ENCODE measurements around the gene TLR10. TPM values are rescaled to one million over a fixed set of nuclear protein-coding genes. Genes with fewer than 3 reads are reported as not detected.
"Not testable (repeated sequence)": the region's sequence is repeated elsewhere in the genome, so short reads cannot be mapped to it uniquely, and the experiment has no call there.

The TLR10 gene
- polyA plus RNA-seq, 3 donors from 2014 or later: 0.55 to 4.5 (median 0.72) TPM

DNA sequence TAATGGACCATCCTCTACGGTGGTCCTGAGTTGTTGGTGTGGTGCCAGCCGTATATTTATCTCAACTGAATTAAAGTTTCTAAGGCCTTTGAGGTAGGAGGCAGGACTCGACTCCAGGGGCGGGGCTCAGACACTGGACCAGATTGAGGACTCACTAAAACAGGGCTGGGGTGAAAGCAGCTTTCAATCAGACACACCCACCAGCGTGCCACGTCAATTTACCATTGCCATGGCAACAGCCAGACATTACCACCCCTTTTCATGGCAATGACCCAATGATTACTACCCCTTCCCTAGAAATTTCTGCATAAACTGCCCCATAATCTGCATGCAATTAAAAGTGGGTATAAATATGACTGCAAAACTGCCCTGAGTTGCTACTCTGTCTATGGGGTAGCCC is 28.5 kb upstream of the TLR10 start:
- DNase-seq: no peak
- peaks cover 0 to 18% (median 0%) of the 10 kb centered on the region in 3 donors for H3K36me3 Mint-ChIP-seq
- no peak overlapping the region for H3K27ac Mint-ChIP-seq
- peaks cover 2 to 4% (median 3%) of the 10 kb centered on the region in 3 donors for H3K27me3 Mint-ChIP-seq (ENCODE audit: low read depth in 3 of 3)
- no peaks in the 10 kb centered on the region for H3K9me3 Mint-ChIP-seq
- H3K4me3 Mint-ChIP-seq: no peak overlapping the region
- H3K4me1 Mint-ChIP-seq: peaks cover 0 to under 1% of the 10 kb centered on the region in 2 donors

DNA sequence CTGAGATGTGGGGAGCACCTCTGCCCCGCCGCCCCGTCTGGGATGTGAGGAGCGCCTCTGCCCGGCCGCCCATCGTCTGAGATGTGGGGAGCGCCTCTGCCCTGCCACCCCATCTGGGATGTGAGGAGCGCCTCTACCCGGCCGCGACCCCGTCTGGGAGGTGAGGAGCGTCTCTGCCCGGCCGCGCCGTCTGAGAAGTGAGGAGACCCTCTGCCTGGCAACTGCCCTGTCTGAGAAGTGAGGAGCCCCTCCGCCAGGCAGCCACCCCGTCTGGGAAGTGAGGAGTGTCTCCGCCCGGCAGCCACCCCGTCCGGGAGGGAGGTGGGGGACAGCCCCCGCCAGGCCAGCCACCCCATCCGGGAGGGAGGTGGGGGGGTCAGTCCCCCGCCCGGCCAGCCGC is 24.7 kb upstream of the TLR10 start:
- H3K27ac Mint-ChIP-seq; H3K9me3 Mint-ChIP-seq; H3K27me3 Mint-ChIP-seq (ENCODE audit: low read depth in 3 of 3); H3K4me3 Mint-ChIP-seq; DNase-seq: not testable (repeated sequence)
- H3K4me1 Mint-ChIP-seq: peaks cover 33 to 38% of the 10 kb centered on the region in 2 donors
- peaks cover 8 to 21% (median 11%) of the 10 kb centered on the region in 3 donors for H3K36me3 Mint-ChIP-seq

DNA sequence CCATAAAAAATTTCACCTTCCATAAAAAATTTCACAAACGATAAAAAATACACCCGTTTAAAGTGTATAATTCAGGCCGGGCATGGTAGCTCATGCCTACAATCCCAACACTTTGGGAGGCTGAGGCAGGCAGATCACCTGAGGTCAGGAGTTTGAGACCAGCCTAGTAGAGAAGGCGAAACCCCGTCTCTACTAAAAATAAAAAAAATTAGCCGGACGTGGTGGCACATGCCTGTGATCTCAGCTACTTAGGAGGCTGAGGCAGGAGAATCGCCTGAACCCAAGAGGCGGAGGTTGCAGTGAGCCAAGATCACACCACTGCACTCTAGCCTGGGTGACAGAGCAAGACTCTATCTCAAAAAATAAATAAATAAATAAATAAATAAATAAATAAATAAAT is 23.5 kb upstream of the TLR10 start:
- DNase-seq; H3K27me3 Mint-ChIP-seq (ENCODE audit: low read depth in 3 of 3): not testable (repeated sequence)
- Mint-ChIP-seq H3K4me3 (peak overlapping the region in 3 of 5 donors; percentile 93 to 96 (median 93)), H3K9me3 (peaks cover 6 to 14% (median 10%) of the 10 kb centered on the region in 6 donors), H3K27ac (peak overlapping the region in 3 of 6 donors; percentile 90 to 96 (median 90)), H3K36me3 (peaks cover 18 to 24% (median 23%) of the 10 kb centered on the region in 3 donors), H3K4me1 (peaks cover 38 to 46% of the 10 kb centered on the region in 2 donors)

DNA sequence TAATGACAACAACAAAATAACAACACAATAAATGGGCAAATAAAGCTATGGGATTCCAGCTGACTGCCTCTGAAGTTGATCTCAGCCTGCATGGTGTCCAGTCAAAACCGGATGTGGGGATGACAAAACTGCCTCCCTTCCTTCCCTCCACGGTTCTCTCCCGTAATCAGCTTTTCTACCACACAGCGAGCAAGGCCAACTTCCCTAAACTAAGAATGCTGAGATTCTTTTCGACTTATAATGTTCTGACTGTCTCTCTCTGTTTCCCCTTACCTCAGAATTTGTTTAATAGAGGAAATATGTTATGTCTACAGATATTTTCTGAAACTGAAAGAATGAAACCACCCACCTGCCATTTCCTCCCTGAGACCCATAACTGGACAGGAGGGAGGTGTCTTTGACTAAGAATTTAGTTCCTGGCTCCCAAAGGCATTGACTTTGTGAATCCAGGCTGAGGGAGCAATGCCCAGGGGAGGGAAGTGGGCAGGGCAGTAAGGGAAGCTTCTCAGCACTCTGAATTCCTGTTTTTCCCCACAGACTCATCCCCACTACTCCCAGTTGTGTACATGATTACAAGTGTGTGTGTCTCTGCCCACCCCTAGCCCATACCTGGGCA is 22.8 kb upstream of the TLR10 start:
- Mint-ChIP-seq H3K9me3 (peaks cover 12 to 20% (median 16%) of the 10 kb centered on the region in 6 donors), H3K27ac (peak overlapping the region; percentile 88 to 97 (median 90)), H3K36me3 (peaks cover 25 to 30% (median 29%) of the 10 kb centered on the region in 3 donors), H3K4me1 (peaks cover 40 to 52% of the 10 kb centered on the region in 2 donors), H3K4me3 (peak overlapping the region; percentile 89 to 96 (median 93)), H3K27me3 (ENCODE audit: low read depth in 3 of 3) (peaks cover 0 to 2% (median 0%) of the 10 kb centered on the region in 3 donors)
- DNase-seq: peak; percentile 23 to 27 (median 24)

DNA sequence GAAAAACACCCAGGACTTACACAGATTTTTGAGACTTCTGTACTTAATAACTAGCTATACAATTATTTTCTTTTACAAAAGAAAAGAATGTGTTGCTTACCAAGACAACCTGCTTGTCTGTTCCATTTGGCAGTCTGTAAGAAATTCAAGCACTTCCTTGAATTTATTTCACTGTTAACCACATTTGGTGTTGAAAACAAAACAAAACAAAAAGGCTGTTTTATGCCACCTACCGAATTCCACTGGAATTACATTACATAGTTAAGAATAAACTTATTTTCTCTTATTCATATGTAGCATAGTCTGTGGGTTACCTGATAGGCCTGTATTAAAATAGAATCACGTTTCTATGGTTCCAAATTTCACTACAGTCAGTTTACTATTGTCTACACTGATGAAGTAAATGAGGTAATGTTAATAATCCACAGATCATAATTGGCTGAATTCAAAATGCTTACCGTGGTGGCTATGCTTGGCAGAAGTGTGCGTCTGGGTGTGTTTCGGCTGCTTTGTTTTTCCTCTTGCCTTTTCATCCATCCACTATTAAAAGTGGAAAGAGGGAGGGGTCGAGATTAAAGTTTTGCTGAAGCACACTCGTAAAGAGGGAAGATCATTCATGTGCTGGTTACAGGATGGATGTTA is 22.0 kb upstream of the TLR10 start, which contains the start of gene TLR1:
Gene TLR1 (minus strand): TSS at position 138 of the 642 bp plus-strand sequence. CDS start 5,960 bp downstream, outside the sequence.
- DNase-seq: peak; percentile 61 to 70 (median 64)
- peaks cover 40 to 52% of the 10 kb centered on the region in 2 donors for H3K4me1 Mint-ChIP-seq
- H3K36me3 Mint-ChIP-seq: peaks cover 33 to 39% (median 38%) of the 10 kb centered on the region in 3 donors
- H3K9me3 Mint-ChIP-seq: peaks cover 17 to 28% (median 24%) of the 10 kb centered on the region in 6 donors
- peak within 1 kb of the TSS; percentile 90 to 99 (median 96) for H3K27ac Mint-ChIP-seq
- H3K4me3 Mint-ChIP-seq: peak within 1 kb of the TSS; percentile 89 to 96 (median 93)
- peaks cover 0 to 2% (median 0%) of the 10 kb centered on the region in 3 donors for H3K27me3 Mint-ChIP-seq (ENCODE audit: low read depth in 3 of 3)

DNA sequence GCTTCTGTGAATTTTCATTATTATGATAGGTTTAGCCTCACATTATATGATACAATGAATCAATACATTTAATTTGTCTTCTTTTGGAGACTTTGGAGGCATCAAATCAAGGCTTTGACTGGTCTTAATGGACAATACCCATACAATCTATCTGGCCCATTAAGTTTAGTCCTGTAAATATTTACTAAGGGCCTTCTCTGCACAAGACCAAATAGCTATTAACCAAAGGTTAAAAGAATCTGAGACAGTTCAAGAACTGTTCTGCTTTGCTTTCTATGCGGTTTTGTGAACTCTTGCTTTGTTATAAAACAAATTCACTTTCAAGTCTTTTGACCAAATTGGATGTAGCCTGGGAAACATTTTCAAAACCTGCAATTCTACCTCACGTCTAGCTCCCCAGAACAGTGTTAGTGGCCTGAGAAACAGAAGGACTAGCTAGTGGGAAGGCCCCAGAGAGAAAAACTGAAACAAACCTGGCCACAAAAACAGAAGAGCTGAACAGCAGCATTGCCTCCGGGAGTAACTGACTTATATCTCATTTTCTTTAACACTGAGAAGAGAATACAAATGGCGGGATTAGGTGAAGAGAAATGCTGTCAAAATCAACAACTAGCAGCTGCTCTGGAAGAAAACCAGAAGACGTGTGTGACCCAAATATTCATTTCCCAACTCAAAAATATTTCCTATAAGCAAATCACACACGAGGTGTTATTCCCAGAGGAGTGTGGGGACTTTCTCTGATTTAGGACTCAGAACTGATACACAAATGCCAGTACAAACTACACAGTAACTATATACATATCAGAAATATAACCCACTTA is 21.3 kb upstream of the TLR10 start:
- Mint-ChIP-seq H3K27me3 (ENCODE audit: low read depth in 3 of 3) (peaks cover 0 to 2% (median 0%) of the 10 kb centered on the region in 3 donors), H3K27ac (peak overlapping the region; percentile 90 to 99 (median 96)), H3K4me3 (peak overlapping the region; percentile 89 to 96 (median 93)), H3K4me1 (peaks cover 40 to 52% of the 10 kb centered on the region in 2 donors), H3K36me3 (peaks cover 41 to 46% (median 45%) of the 10 kb centered on the region in 3 donors), H3K9me3 (peaks cover 17 to 36% (median 31%) of the 10 kb centered on the region in 6 donors)
- peak; percentile 34 to 41 (median 35) for DNase-seq

DNA sequence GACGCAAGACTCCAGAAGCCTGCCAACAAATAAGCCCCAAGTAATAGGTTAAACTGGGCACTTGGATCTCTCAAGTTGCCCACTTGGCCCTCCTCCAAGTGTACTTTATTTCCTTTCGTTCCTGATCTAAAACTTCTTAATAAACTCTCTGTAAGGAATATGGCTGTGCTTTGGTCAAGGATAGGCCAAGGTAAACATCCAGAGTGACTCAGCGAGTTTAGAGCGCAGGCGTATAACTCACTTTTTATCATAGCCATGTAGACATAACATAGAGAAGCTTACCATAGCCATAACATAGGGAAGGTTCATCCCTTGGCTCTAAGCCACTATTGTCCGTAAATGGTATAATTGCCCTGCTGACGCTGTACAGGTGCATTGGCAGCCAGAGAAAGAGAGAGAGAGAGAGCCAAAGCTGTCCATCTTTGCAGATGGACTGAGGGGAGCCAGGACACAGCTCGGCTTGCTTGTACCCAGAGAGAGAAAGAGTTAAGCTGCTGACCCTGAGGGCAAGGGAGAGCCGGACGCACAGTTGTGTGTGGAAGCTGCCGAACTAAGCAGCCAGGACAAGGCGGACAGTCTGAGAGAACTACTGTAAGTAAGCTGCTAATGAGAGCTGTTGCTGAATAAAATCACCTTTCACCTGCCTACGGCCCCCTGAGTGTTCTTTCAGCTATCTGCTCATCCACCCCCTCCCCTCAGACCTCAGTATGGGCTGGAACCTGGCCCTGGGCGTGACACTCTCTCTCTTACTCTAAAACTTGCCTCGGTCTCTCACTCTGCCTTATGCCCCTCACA is 20.0 kb upstream of the TLR10 start:
- Mint-ChIP-seq H3K4me1 (peaks cover 40 to 52% of the 10 kb centered on the region in 2 donors), H3K9me3 (peaks cover 17 to 44% (median 39%) of the 10 kb centered on the region in 6 donors), H3K4me3 (peak overlapping the region; percentile 89 to 96 (median 93)), H3K27me3 (ENCODE audit: low read depth in 3 of 3) (no peaks in the 10 kb centered on the region), H3K36me3 (peaks cover 50 to 59% (median 58%) of the 10 kb centered on the region in 3 donors), H3K27ac (peak overlapping the region in 5 of 6 donors; percentile 50 to 96 (median 61))
- DNase-seq: no peak

DNA sequence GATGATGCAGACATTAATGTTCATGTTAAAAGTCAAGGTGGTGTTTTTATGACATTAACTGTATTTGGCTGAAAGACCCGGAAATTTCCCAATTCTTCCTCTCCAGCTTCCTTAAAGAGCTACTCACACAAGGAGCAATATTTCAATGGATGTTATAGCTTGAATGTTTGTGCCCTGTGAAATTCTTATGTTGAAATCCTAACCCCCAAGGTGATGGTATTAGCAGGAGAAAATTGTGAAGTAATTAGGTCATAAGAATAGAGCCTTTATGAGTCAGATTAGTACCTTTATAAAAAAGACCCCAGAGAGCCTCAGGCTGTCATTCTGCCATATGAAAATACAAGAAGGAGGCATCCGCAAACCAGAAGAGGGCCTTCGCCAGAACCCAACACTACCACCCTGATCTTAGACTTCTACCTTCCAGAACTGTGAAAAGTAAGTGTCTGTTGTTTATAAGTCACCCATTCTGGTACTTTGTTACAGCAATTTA is 18.2 kb upstream of the TLR10 start:
- peak overlapping the region in 1 of 6 donors; percentile 21 for H3K27ac Mint-ChIP-seq
- peaks cover 29 to 61% (median 53%) of the 10 kb centered on the region in 6 donors for H3K9me3 Mint-ChIP-seq
- H3K36me3 Mint-ChIP-seq: peaks cover 57 to 77% (median 68%) of the 10 kb centered on the region in 3 donors

DNA sequence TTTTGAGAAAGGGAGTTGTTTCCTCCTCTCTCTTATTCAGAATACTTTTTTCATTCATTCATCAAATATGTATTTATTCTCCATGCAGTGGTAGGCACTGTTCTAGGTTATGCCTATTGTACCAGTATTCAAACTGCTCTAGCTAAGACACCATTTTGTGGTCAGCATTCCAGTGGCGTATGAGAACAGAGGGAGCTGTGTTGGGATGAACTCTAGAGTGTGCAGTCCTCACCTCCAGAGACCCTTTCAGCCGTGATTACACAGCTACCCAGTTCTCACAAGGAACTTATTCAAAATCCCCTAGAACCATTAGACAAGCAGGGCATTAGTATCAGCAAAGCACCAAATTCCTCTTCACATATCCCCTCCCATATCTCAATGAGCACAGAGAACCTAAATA is 17.6 kb upstream of the TLR10 start:
- Mint-ChIP-seq H3K9me3 (peaks cover 31 to 68% (median 59%) of the 10 kb centered on the region in 6 donors), H3K4me1 (peaks cover 34 to 43% of the 10 kb centered on the region in 2 donors), H3K4me3 (no peak overlapping the region), H3K36me3 (peaks cover 63 to 83% (median 73%) of the 10 kb centered on the region in 3 donors), H3K27me3 (ENCODE audit: low read depth in 3 of 3) (no peaks in the 10 kb centered on the region), H3K27ac (no peak overlapping the region)
- no peak for DNase-seq

More for the DNA sequence above, 18.2 kb upstream of the TLR10 start:
- DNase-seq: no peak
- peaks cover 40 to 49% of the 10 kb centered on the region in 2 donors for H3K4me1 Mint-ChIP-seq
- peak overlapping the region in 1 of 5 donors; percentile 10 for H3K4me3 Mint-ChIP-seq
- H3K27me3 Mint-ChIP-seq (ENCODE audit: low read depth in 3 of 3): no peaks in the 10 kb centered on the region

DNA sequence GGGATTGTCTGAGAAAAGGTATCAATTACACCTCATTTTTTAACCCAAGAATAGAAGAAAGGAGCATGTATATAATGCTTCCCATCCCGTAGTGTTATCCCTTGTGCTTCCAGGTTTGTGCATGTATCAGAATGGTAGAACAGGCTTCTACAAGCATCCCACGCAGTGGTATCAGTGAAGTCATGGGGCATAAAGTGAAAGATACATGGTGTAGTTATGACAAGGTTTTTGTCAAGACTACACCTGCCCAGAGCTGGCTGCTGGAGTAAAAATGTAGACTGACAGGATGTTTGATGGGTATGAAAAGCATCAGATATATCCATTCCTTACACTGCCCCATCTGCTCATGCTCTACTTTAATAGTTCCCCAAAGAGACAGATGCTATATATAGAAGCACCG is 12.3 kb upstream of the TLR10 start:
- Mint-ChIP-seq H3K9me3 (peaks cover 23 to 92% (median 64%) of the 10 kb centered on the region in 6 donors), H3K27ac (no peak overlapping the region), H3K4me1 (peaks cover 0 to 9% of the 10 kb centered on the region in 2 donors), H3K4me3 (no peak overlapping the region), H3K27me3 (ENCODE audit: low read depth in 3 of 3) (no peaks in the 10 kb centered on the region), H3K36me3 (peaks cover 61 to 78% (median 71%) of the 10 kb centered on the region in 3 donors)
- no peak for DNase-seq

DNA sequence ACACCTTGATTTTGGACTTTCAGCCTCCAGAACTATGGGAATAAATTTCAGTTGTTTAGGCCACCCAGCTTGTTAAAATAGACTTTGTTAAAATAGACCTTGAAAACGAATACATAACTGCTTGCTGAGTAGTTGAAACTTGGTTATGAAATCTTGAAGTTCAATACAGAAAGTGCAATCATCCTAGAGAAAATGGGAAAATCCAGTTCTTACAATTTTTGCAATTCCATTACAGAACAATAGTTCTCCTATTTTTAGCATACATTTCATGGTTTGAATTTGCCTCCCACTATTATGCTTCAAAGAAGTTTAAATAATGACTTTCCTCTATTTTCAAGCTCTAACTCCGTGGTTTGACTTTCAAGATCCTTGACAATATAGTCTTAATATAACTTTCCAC is 11.3 kb upstream of the TLR10 start:
- H3K36me3 Mint-ChIP-seq: peaks cover 54 to 73% (median 65%) of the 10 kb centered on the region in 3 donors
- DNase-seq: no peak
- no peaks in the 10 kb centered on the region for H3K27me3 Mint-ChIP-seq (ENCODE audit: low read depth in 3 of 3)
- H3K4me1 Mint-ChIP-seq: peaks cover 0 to 9% of the 10 kb centered on the region in 2 donors
- no peak overlapping the region for H3K4me3 Mint-ChIP-seq
- peaks cover 30 to 89% (median 58%) of the 10 kb centered on the region in 6 donors for H3K9me3 Mint-ChIP-seq
- no peak overlapping the region for H3K27ac Mint-ChIP-seq

DNA sequence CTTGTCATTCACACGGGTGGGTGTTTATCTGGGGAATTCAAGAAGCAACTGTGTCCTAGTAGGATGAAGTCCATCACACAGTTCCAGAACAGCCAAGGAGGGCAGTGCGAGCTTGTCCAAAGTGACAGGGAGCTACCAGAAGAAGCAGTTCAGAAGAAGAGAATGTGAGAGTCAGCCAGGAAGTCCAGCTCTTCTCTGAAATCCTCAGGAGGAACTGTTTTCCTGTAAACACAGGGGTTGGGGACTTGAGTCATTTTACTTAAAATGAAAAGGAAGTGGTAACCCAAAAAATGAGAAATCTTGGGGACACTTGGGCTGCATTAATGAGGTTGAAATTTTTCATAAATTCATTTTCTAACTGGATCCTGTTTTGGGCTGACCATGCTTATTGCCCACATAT is 8.2 kb upstream of the TLR10 start:
- H3K27me3 Mint-ChIP-seq (ENCODE audit: low read depth in 3 of 3): no peaks in the 10 kb centered on the region
- H3K27ac Mint-ChIP-seq: no peak overlapping the region
- no peak overlapping the region for H3K4me3 Mint-ChIP-seq
- H3K9me3 Mint-ChIP-seq: peaks cover 17 to 58% (median 36%) of the 10 kb centered on the region in 6 donors
- H3K4me1 Mint-ChIP-seq: peaks cover 0 to 9% of the 10 kb centered on the region in 2 donors
- peaks cover 37 to 42% (median 42%) of the 10 kb centered on the region in 3 donors for H3K36me3 Mint-ChIP-seq
- DNase-seq: no peak

Measured in immature natural killer cell (primary cell).